Cardiac fibroblast (primary cell): ENCODE data around the gene CBL.

Experiments used
- DNase-seq, 2 donors: peaks; one replicate each; pipeline versions ENCODE4 v3.0.0 to v3.0.0-alpha.2; 2010; ENCODE audit warnings: low read depth in 2 of 2
- H3K4me3 ChIP-seq, 2 donors: replicated peaks in 1 of 2; 1 replicate in 1 of 2; 2 replicates in 1 of 2; pipeline ENCODE4 v1.5.1; 2011; ENCODE audit warnings: low read depth in 2 of 2, low read length in 2 of 2, mild to moderate bottlenecking in 2 of 2, moderate library complexity in 1 of 2
- TF ChIP-seq, protein P1 (sequence below): IDR thresholded peaks from one replicate; pipeline ENCODE4 v1.5.1; 2011; ENCODE audit warnings: low read depth, mild to moderate bottlenecking, low read length, inconsistent platforms

CBL gene

DNA sequence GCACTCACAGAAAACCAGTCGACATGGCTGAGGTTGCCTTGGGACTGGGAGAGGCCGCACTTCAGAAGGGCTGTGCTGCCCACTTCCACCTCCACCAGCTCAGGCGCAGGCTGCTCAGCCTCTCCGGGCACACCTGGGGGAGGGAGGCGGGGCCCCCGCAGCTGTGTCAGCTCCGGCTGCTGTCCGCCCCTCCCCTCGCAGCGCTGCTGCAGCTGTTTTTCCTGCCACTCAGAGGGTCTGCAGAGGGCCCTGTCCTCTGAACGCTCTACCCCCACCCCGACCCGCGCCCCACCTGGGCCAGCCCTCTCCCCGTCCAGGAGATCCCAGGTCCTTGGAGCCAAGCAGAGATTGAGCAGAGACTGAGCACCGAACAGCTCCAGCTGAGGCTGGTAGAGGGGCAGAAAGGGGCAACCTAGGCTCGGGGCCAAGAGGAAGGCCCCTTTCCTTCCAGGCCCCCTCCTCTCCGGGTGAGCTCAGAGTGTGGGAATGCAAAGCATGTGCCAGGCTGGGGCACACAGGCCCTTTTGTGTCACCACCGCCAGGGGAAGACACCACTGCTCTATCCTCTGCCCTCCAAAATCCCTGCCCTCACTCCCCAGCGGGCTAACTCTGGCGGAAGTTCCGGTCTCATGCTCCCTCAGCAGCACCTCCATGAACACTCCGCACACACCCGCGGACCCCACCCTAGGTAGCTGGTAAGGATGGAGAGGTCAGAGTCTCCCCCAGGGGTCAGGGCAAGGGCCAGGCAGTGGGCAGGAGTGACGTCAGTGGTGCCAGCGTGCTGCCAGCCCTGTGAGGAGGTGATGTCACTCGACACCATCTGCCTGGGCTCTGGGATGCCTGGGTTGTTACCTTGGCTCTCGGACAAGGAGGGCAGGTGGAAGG, 109.2 kb downstream of the CBL start:
- TF ChIP-seq, protein P1, sequence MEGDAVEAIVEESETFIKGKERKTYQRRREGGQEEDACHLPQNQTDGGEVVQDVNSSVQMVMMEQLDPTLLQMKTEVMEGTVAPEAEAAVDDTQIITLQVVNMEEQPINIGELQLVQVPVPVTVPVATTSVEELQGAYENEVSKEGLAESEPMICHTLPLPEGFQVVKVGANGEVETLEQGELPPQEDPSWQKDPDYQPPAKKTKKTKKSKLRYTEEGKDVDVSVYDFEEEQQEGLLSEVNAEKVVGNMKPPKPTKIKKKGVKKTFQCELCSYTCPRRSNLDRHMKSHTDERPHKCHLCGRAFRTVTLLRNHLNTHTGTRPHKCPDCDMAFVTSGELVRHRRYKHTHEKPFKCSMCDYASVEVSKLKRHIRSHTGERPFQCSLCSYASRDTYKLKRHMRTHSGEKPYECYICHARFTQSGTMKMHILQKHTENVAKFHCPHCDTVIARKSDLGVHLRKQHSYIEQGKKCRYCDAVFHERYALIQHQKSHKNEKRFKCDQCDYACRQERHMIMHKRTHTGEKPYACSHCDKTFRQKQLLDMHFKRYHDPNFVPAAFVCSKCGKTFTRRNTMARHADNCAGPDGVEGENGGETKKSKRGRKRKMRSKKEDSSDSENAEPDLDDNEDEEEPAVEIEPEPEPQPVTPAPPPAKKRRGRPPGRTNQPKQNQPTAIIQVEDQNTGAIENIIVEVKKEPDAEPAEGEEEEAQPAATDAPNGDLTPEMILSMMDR, result no peak
- DNase-seq, result no peak
- peak overlapping the region; percentile 57 to 58 for H3K4me3 ChIP-seq

DNA sequence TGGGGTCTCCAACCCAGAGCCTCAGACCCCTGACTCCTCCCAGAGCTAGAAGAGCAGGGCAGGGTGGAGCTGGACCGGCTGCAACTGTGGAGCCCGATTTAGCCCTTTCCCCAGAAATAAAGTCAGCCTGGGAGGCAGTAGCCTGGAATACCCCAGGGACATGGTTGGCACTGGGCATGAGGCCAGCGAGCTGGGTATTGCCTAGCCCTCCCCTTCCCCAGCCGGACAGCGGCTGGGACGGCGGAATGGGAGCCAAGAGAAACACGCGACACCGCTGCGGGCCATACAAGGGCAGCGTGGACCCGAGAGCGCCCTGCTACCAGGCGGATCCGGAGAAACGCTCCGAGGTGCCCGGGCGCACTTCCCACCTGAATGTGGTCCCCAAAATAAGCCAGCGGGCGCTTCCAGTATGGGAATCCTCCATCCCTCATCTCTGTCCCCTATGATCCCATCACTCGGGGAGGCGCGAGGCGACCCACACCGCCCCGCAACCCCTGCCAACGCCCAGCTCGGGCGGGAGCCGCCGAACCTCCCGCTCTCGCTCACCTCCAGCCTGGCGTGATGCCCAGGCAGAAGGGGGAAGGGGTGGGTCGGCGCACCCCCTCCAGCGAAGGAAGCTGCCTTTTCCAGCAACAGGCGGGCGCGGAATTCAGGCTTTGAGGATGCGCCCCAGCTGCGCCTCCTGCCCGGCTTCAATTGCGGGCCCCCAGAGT, 110.0 kb downstream of the CBL start:
- TF ChIP-seq, protein P1, result no peak
- H3K4me3 ChIP-seq, result peak overlapping the region; percentile 57 to 58
- DNase-seq, result no peak

DNA sequence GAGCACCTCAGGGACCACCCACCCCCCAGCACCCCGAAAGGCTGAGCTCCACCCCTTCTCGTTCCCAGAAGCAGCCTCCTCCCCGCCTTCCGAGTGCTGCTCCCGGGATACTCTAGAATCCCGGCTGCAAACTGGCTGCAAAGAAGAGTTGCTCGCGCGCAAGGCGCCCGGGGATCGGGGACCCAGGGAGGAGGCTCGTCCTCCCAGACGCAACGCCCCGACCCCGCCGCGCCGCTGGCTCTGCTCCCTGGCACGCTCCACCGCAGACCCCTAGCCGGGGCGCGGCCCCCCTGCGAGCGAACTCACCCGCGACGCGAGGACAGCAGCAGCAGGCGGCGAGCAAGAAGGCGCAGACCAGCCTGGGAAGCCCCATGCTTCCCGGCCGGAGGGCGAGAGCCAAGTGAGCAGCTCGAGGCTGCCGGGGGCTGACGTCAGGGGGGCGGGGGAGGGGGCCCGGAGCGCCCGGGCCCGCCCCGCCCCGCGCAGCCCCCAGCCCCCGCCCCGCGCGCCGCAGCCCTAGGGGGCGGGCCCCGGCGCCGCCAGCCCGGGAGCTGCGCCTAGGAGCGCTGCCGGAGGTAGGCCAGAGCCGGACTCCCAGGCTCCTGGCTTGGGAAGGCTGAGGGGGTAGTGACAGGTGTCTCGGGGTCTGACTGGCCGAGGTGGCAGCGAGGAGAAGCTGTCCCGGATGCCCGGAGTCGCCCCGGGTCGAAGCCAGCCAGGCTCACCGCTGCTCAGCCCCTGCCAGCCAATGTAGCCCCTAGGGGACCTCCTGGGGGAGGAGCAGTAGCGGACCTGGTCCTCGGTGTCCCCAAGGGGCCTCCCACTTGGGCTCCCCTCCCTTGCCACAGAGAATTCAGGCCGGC, 110.8 kb downstream of the CBL start, which contains the start of gene MCAM:
Gene MCAM (minus strand): TSS at position 402 of the 863 bp plus-strand sequence. CDS start 29 bp downstream, at position 373.
- TF ChIP-seq, protein P1, result no peak
- H3K4me3 ChIP-seq, result peak within 1 kb of the TSS; percentile 57 to 58
- DNase-seq, result peak in 1 of 2 donors; percentile 39

DNA sequence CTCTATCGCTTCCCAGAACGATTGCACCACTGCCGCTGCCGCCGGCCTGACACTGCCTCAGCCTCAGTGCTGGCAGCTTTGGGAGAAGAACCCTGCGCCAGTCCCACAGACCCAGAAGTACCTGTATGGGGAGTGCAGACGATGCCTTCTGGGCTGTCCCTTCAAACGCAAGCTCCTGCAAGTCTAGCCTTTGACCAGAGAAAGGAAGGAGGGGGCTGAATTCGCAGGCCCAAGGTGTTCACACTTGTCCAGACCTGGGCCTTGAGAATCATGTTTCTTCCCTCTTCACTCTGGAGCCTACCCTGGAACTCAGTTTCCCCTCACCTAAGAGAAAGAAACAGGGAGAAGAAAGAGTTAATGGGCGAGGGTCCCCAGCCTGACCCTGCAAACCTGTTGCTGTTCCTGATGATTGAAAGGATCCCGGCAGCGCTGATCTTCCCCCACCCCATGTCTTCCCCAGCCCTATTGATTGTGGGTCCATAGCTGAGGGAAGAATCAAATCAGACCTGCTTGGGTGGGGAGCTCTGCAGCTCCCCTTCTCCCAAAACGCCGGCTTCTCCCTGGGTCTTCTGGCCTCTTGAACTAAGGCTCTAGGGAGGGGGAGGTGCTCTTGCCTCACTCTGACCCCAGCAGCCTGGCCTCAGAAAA, 111.6 kb downstream of the CBL start:
- TF ChIP-seq, protein P1, result no peak
- H3K4me3 ChIP-seq, result peak overlapping the region in 1 of 2 donors; percentile 33
- peak in 1 of 2 donors; percentile 27 for DNase-seq

DNA sequence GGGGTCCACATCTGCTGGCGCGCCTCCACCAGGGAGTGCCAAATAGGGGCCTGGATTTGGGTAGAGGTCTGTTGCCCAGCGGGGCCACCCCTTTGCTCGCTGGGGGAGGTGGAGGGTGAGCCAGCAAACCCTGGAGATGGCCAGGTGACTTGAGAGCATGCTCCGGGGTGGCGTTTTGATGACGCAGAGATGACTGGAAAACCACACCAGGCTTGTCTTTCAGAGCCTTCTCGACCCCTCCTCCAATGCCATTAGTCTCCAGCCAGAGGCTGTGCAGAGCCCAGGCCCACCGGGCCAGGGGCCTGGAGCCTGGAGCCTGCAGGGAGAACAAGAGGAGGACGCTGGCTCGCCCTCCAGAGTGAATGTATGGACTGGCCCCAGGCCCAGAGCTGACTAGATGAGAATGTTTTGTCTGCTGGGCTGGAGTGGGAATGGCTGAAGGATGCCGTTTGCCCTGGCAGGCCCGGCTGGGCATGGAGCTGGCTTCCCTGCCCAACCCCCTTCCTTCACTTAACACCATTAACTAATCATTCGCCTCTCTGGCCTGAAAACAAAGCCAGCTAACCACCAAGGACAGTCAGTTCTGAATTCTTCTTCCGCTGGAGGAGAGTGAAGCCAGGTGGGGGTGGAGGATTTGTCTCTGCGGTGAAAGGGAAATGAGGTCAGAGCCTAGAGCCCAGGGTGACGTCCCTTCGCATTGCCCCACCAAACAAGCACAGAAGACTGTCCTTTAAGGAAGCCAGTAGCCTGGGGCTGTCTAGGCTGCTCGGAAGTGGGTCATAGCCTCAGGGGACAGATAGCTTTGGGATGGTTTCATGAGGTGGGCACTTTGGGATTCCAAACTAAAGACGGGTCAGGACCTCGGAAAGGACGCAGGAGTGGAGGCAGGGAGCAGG, 112.3 kb downstream of the CBL start:
- TF ChIP-seq, protein P1, result no peak
- DNase-seq, result peak; percentile 73 to 87
- no peak overlapping the region for H3K4me3 ChIP-seq
